GM21786 (cell line): Measurements from ENCODE around the gene TEX14.
"Not testable (repeated sequence)": the region's sequence is repeated elsewhere in the genome, so short reads cannot be mapped to it uniquely, and the experiment has no call there.

Experiments used
- ATAC-seq: cut with Tn5 transposase; IDR thresholded peaks from one replicate; pipeline ENCODE4 v1.9.1; 2021; ENCODE audit not compliant: unreplicated experiment

Gene TEX14

GRCh38 chr17:58692239-58693055, 602 bp upstream of the TEX14 start, which contains the start of gene RAD51C:
Gene RAD51C (plus strand): TSS chr17:58692602. CDS start chr17:58692644, 42 bp downstream.
- ATAC-seq = peak; percentile 96

GRCh38 chr17:58690033-58690432, 1.8 kb downstream of the TEX14 start:
- not testable (repeated sequence) for ATAC-seq

- no peak for ATAC-seq
Measured at GRCh38 chr17:58688521-58688920, 3.3 kb downstream of the TEX14 start.

GRCh38 chr17:58686980-58687379, 4.9 kb downstream of the TEX14 start:
- no peak for ATAC-seq

- not testable (repeated sequence) for ATAC-seq
Measured at GRCh38 chr17:58684462-58684861, 7.4 kb downstream of the TEX14 start.

- no peak for ATAC-seq
Measured at GRCh38 chr17:58684003-58684402, 7.8 kb downstream of the TEX14 start.

GRCh38 chr17:58680038-58680369, 11.8 kb downstream of the TEX14 start:
- no peak for ATAC-seq

- no peak for ATAC-seq
Measured at GRCh38 chr17:58679263-58680037, 12.4 kb downstream of the TEX14 start.

- not testable (repeated sequence) for ATAC-seq
Measured at GRCh38 chr17:58678287-58678686, 13.6 kb downstream of the TEX14 start.

GRCh38 chr17:58677194-58677880, 14.5 kb downstream of the TEX14 start:
- no peak for ATAC-seq

GRCh38 chr17:58671969-58672368, 19.9 kb downstream of the TEX14 start:
- no peak for ATAC-seq

GRCh38 chr17:58669853-58670252, 22.0 kb downstream of the TEX14 start:
- no peak for ATAC-seq

GRCh38 chr17:58668598-58668935, 23.3 kb downstream of the TEX14 start:
- ATAC-seq = no peak

GRCh38 chr17:58667934-58668597, 23.8 kb downstream of the TEX14 start:
- ATAC-seq = no peak

GRCh38 chr17:58666858-58667267, 25.0 kb downstream of the TEX14 start:
- ATAC-seq = no peak

GRCh38 chr17:58665946-58666857, 25.6 kb downstream of the TEX14 start:
- ATAC-seq = no peak

- ATAC-seq = no peak
Measured at GRCh38 chr17:58664302-58664701, 27.5 kb downstream of the TEX14 start.

GRCh38 chr17:58661499-58661898, 30.3 kb downstream of the TEX14 start:
- ATAC-seq = no peak

GRCh38 chr17:58660621-58661020, 31.2 kb downstream of the TEX14 start:
- no peak for ATAC-seq

- ATAC-seq = not testable (repeated sequence)
Measured at GRCh38 chr17:58659714-58660084, 32.1 kb downstream of the TEX14 start.
